ENCODE measurements around the gene KHDRBS1. TPM values are rescaled to one million over a fixed set of nuclear protein-coding genes. Genes with fewer than 3 reads are reported as not detected.
"Not testable (repeated sequence)": the region's sequence is repeated elsewhere in the genome, so short reads cannot be mapped to it uniquely, and the experiment has no call there.

Gene KHDRBS1
- total and polyA plus RNA-seq, 7 experiments from 2014 or later = 89.2 to 162 (median 116) TPM

DNA sequence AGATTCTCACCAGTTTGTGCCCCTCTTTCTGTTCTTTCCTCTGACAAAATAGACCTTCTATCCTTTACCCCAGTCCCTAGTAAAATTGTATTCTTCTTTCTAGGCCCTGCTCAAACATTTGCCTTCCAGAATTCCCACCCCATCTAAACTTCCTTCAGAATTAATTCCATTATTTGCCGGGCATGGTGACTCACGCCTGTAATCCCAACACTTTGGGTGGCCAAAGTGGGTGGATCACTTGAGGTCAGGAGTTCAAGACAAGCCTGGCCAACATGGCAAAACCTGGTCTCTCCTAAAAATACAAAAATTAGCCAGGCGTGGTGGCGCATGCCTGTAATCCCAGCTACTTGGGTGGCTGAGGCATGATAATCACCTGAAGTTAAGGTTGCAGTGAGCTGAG lies 11.4 kb upstream of the KHDRBS1 start:
- H3K36me3 Mint-ChIP-seq = not testable (repeated sequence)

DNA sequence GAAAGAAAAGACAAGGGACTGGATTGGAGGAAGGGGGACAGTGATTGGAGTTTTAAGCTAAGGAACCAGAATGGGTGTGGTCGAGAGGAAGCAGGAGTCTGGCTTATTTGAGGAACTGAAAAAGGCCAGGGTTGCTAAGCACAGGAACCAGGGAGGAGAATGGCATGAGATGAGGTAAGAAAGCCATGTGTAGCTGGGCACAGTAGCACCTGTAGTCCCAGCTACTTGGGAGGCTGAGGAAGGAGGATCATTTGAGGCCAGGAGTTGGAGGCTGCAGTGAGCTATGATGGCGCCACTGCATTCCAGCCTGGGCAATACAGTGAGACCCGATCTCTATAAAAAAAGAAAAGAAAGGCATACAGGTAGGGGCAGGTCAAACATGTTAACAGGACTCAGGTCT lies 8.1 kb upstream of the KHDRBS1 start:
- Mint-ChIP-seq H3K4me3 (peak overlapping the region in 1 of 10 donors; percentile 30), H3K9me3 (no peaks in the 10 kb centered on the region), H3K36me3 (no peaks in the 10 kb centered on the region), H3K4me1 (peaks cover 9 to 19% (median 13%) of the 10 kb centered on the region in 7 donors), H3K27me3 (no peaks in the 10 kb centered on the region), H3K27ac (peak overlapping the region in 2 of 9 donors; percentile 6 to 26)
- intact Hi-C loops (cut with micrococcal nuclease) = no loop called here
- POLR2A ChIA-PET = interaction anchor here (0.6 to 2.2 kb wide), 5 partner anchors 8 to 259 kb away, joined by 3 to 6 read pairs (median 3); partner anchors contain the start of genes KHDRBS1 and TMEM39B
- CTCF ChIA-PET = interaction anchor here (1.0 to 1.6 kb wide), 4 partner anchors 14 to 32 kb away, joined by 4 to 8 read pairs (median 4); no protein-coding TSS in a partner anchor
- H3K4me1 ChIP-seq (ENCODE audit: control insufficient read depth in 2 of 2, insufficient read depth in 2 of 2, low read length in 2 of 2) = peaks cover 3 to 4% of the 10 kb centered on the region in 2 donors
- DNase-seq (no peak), ATAC-seq (peak; percentile 57)
- no peaks in the 10 kb centered on the region for H3K9me3 ChIP-seq (ENCODE audit: control insufficient read depth in 2 of 3, low read length in 3 of 3)
- H3K27me3 ChIP-seq (ENCODE audit: control insufficient read depth in 2 of 2, insufficient read depth in 2 of 2, low read length in 2 of 2) = no peaks in the 10 kb centered on the region
- H3K27ac ChIP-seq (ENCODE audit: low read depth, low read length) = no peak overlapping the region
- H3K4me3 ChIP-seq (ENCODE audit: low read length) = no peak overlapping the region
- no peaks in the 10 kb centered on the region for H3K36me3 ChIP-seq (ENCODE audit: control insufficient read depth in 2 of 3, insufficient read depth in 3 of 3, low read length in 3 of 3)

More for the DNA sequence above, 11.4 kb upstream of the KHDRBS1 start:
- H3K9me3 Mint-ChIP-seq; H3K27me3 ChIP-seq (ENCODE audit: control insufficient read depth in 2 of 2, insufficient read depth in 2 of 2, low read length in 2 of 2); H3K4me3 Mint-ChIP-seq; H3K4me1 ChIP-seq (ENCODE audit: control insufficient read depth in 2 of 2, insufficient read depth in 2 of 2, low read length in 2 of 2); H3K9me3 ChIP-seq (ENCODE audit: control insufficient read depth in 2 of 3, low read length in 3 of 3); H3K4me3 ChIP-seq (ENCODE audit: low read length); H3K27me3 Mint-ChIP-seq; H3K36me3 ChIP-seq (ENCODE audit: control insufficient read depth in 2 of 3, insufficient read depth in 3 of 3, low read length in 3 of 3); POLR2A ChIA-PET; DNase-seq; ATAC-seq; H3K27ac ChIP-seq (ENCODE audit: low read depth, low read length): not testable (repeated sequence)
- Mint-ChIP-seq H3K27ac (peak overlapping the region in 1 of 9 donors; percentile 5), H3K4me1 (peaks cover 9 to 19% (median 13%) of the 10 kb centered on the region in 7 donors)
- intact Hi-C loops (cut with micrococcal nuclease) = loop anchor here in 1 of 2 donors (2.0 kb wide), 1 partner anchor 17 kb away; no protein-coding TSS in a partner anchor
- CTCF ChIA-PET = interaction anchor here (0.7 to 2.5 kb wide), 4 partner anchors 10 to 41 kb away, joined by 3 to 11 read pairs (median 6); no protein-coding TSS in a partner anchor

DNA sequence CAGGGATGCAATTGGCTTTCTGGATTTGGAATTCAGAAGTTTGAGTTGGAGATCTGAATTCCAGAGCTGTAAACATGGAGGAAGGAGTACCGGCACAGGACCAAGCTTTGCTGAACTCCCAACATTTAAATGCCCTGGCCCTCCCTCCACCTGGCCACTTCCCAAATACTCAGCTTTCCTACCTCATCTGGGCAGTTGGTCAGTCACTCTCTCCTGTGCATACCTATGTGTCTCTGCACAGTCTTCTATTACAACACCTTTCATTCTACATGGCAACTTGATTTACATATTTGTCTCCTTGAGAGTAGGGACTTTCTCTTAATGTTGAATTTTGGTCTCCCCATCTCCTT lies 6.1 kb upstream of the KHDRBS1 start:
- Histone ChIP-seq H3K4me1 (ENCODE audit: control insufficient read depth in 2 of 2, insufficient read depth in 2 of 2, low read length in 2 of 2) (peaks cover 3 to 4% of the 10 kb centered on the region in 2 donors), H3K27ac (ENCODE audit: low read depth, low read length) (no peak overlapping the region), H3K27me3 (ENCODE audit: control insufficient read depth in 2 of 2, insufficient read depth in 2 of 2, low read length in 2 of 2) (no peaks in the 10 kb centered on the region), H3K36me3 (ENCODE audit: control insufficient read depth in 2 of 3, insufficient read depth in 3 of 3, low read length in 3 of 3) (no peaks in the 10 kb centered on the region), H3K4me3 (ENCODE audit: low read length) (no peak overlapping the region), H3K9me3 (ENCODE audit: control insufficient read depth in 2 of 3, low read length in 3 of 3) (no peaks in the 10 kb centered on the region)
- no peak for ATAC-seq
- no peak for DNase-seq
- intact Hi-C loops (cut with micrococcal nuclease) = no loop called here
- POLR2A ChIA-PET = no interaction called here
- no peaks in the 10 kb centered on the region for H3K9me3 Mint-ChIP-seq
- H3K27ac Mint-ChIP-seq = peak overlapping the region in 1 of 9 donors; percentile 8
- H3K27me3 Mint-ChIP-seq = no peaks in the 10 kb centered on the region
- no peaks in the 10 kb centered on the region for H3K36me3 Mint-ChIP-seq
- no peak overlapping the region for H3K4me3 Mint-ChIP-seq
- CTCF ChIA-PET = interaction anchor here (0.6 kb wide), 1 partner anchor 10 kb away, joined by 3 read pairs; no protein-coding TSS in a partner anchor
- H3K4me1 Mint-ChIP-seq = peaks cover 13 to 17% (median 16%) of the 10 kb centered on the region in 7 donors

DNA sequence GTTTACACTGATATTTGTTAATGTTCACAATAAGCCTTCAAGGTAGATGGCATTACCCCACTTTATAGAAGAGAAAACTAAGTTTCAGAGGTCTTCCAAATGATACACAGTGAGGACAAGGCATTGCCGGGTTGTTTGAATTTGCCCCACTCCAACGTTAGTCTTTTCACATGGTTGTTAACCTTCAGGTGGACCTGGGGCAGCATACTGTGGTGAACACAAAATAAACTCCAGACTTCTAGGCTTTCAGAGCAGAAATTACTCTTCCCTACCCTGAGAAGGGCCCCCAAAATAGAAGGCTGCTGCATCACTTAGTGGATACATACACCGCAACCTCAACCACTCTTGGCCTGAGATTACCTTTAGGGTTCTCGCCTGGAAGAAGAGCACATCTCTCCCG lies 3.4 kb upstream of the KHDRBS1 start:
- Mint-ChIP-seq H3K36me3 (peaks cover 0 to 2% (median 0%) of the 10 kb centered on the region in 5 donors), H3K4me1 (peaks cover 3 to 21% (median 16%) of the 10 kb centered on the region in 7 donors), H3K9me3 (peaks cover 0 to 7% (median 0%) of the 10 kb centered on the region in 11 donors), H3K27ac (peak overlapping the region in 1 of 9 donors; percentile 28), H3K4me3 (no peak overlapping the region), H3K27me3 (peaks cover 0 to 2% (median 0%) of the 10 kb centered on the region in 5 donors)
- H3K27ac ChIP-seq (ENCODE audit: low read depth, low read length) = no peak overlapping the region
- H3K36me3 ChIP-seq (ENCODE audit: control insufficient read depth in 2 of 3, insufficient read depth in 3 of 3, low read length in 3 of 3) = peaks cover 0 to 7% (median 0%) of the 10 kb centered on the region in 3 experiments
- no peaks in the 10 kb centered on the region for H3K27me3 ChIP-seq (ENCODE audit: control insufficient read depth in 2 of 2, insufficient read depth in 2 of 2, low read length in 2 of 2)
- no peak for DNase-seq
- no peak for ATAC-seq
- ChIA-PET POLR2A (no interaction called here), CTCF (no interaction called here)
- no peaks in the 10 kb centered on the region for H3K4me1 ChIP-seq (ENCODE audit: control insufficient read depth in 2 of 2, insufficient read depth in 2 of 2, low read length in 2 of 2)
- intact Hi-C loops (cut with micrococcal nuclease) = loop anchor here (5.0 to 10.0 kb wide), 3 partner anchors 195 to 385 kb away; partner anchors contain the start of genes ADGRB2 (in 1 of the 2), BSDC1 (in 1 of the 2), CCDC28B (in 1 of the 2) and DCDC2B (in 1 of the 2)
- H3K4me3 ChIP-seq (ENCODE audit: low read length) = no peak overlapping the region
- no peaks in the 10 kb centered on the region for H3K9me3 ChIP-seq (ENCODE audit: control insufficient read depth in 2 of 3, low read length in 3 of 3)

DNA sequence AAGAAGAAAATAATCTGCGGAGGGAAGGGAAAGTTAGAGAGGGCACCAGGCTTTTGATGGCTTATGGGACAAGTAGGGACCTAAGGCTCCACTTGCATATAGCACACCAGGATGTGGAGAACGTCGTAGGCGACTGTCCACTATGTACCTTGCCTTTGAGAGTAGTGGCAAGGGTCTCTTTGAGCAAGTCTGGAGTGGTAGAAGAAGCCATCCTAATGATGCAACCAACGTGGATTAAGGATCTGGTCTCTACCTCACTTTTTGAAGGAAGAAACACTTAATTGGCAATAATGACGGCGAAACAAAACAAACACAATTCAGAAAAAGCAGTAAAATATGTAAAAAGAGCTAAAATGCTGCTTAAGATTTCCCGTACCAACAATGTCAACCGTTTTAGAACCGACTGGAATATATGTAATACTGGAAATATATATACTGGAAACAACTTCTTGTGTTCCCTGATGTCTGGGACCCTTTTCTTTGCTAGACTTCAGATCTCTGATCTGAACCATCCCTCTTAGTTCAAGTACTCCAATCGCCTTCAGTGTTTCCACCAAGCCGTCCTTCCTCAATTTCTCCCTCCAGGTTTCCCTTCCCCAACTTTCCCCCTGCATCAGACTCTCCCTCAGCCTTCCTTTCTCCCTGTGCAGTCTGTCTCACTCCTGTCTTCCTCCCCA lies 821 bp upstream of the KHDRBS1 start:
- Mint-ChIP-seq H3K36me3 (peaks cover 0 to 10% (median 0%) of the 10 kb centered on the region in 5 donors), H3K4me1 (peaks cover 17 to 38% (median 31%) of the 10 kb centered on the region in 7 donors), H3K27me3 (peaks cover 0 to 2% (median 0%) of the 10 kb centered on the region in 5 donors), H3K27ac (peak overlapping the region; percentile 90 to 99 (median 96)), H3K9me3 (peaks cover 0 to 7% (median 0%) of the 10 kb centered on the region in 11 donors), H3K4me3 (peak overlapping the region; percentile 84 to 98 (median 92))
- ChIA-PET CTCF (interaction anchor here (1.0 to 2.0 kb wide), 2 partner anchors 10 to 96 kb away, joined by 3 to 6 read pairs; no protein-coding TSS in a partner anchor), POLR2A (interaction anchor here (0.6 to 3.4 kb wide), 20 partner anchors 9 to 931 kb away, joined by 3 to 16 read pairs (median 4); partner anchors contain the start of genes KPNA6, PTP4A2 and TMEM39B)
- Histone ChIP-seq H3K36me3 (ENCODE audit: control insufficient read depth in 2 of 3, insufficient read depth in 3 of 3, low read length in 3 of 3) (peaks cover 0 to 7% (median 0%) of the 10 kb centered on the region in 3 experiments), H3K4me3 (ENCODE audit: low read length) (peak overlapping the region; percentile 98), H3K9me3 (ENCODE audit: control insufficient read depth in 2 of 3, low read length in 3 of 3) (no peaks in the 10 kb centered on the region), H3K4me1 (ENCODE audit: control insufficient read depth in 2 of 2, insufficient read depth in 2 of 2, low read length in 2 of 2) (peaks cover 10 to 14% of the 10 kb centered on the region in 2 donors), H3K27me3 (ENCODE audit: control insufficient read depth in 2 of 2, insufficient read depth in 2 of 2, low read length in 2 of 2) (no peaks in the 10 kb centered on the region), H3K27ac (ENCODE audit: low read depth, low read length) (peak overlapping the region; percentile 96)
- ATAC-seq = no peak
- intact Hi-C loops (cut with micrococcal nuclease) = loop anchor here (1.0 to 10.0 kb wide), 18 partner anchors 28 to 638 kb away; partner anchors contain the start of genes BSDC1 (in 2 of the 2), CCDC28B (in 2 of the 2), PEF1 (in 2 of the 2) and TMEM39B (in 2 of the 2)
- no peak for DNase-seq

DNA sequence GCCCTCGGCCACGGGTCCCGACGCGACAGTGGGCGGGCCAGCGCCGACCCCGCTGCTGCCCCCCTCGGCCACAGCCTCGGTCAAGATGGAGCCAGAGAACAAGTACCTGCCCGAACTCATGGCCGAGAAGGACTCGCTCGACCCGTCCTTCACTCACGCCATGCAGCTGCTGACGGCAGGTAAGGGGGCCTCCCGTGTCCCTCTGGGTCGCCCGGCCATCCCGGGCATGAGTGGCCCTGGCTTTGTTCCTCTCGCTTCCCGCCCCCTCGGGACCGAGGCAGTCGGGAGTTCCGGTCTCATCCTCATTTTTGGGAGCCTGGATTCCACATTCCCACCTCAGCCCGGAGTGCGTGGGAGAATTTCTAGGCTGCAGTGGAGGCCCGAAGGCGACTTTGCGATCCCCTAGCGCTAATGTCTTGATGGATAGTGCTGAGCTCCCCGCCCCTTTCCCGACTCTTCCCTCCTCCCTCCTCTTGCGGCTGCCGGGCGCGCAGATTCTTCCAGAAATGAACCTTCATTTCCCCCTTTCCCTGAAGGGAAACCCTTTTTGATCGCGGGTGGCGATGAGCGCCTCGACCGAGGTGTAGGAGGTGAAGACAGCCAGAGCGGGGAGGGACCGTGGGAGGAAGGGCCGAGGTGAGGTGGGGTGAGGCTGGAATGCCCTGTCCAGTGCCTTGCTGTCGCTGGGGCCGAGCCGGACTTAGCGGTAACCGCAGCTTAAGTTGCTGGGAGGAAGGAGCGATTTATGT lies 705 bp downstream of the KHDRBS1 start:
- Histone ChIP-seq H3K4me3 (ENCODE audit: low read length) (peak overlapping the region; percentile 98), H3K36me3 (ENCODE audit: control insufficient read depth in 2 of 3, insufficient read depth in 3 of 3, low read length in 3 of 3) (peaks cover 0 to 7% (median 0%) of the 10 kb centered on the region in 3 experiments), H3K27ac (ENCODE audit: low read depth, low read length) (peak overlapping the region; percentile 96), H3K4me1 (ENCODE audit: control insufficient read depth in 2 of 2, insufficient read depth in 2 of 2, low read length in 2 of 2) (peaks cover 12 to 20% of the 10 kb centered on the region in 2 donors), H3K27me3 (ENCODE audit: control insufficient read depth in 2 of 2, insufficient read depth in 2 of 2, low read length in 2 of 2) (no peaks in the 10 kb centered on the region), H3K9me3 (ENCODE audit: control insufficient read depth in 2 of 3, low read length in 3 of 3) (no peaks in the 10 kb centered on the region)
- ChIA-PET CTCF (interaction anchor here (0.5 to 0.6 kb wide), 2 partner anchors 93 to 181 kb away, joined by 3 read pairs; partner anchors contain the start of gene KPNA6), POLR2A (interaction anchor here (0.5 to 3.4 kb wide), 11 partner anchors 9 to 380 kb away, joined by 3 to 16 read pairs (median 3); partner anchors contain the start of genes CCDC28B and TMEM39B)
- Mint-ChIP-seq H3K27me3 (peaks cover 0 to 2% (median 0%) of the 10 kb centered on the region in 5 donors), H3K27ac (peak overlapping the region; percentile 90 to 97 (median 95)), H3K9me3 (peaks cover 0 to 7% (median 0%) of the 10 kb centered on the region in 11 donors), H3K36me3 (peaks cover 0 to 11% (median 0%) of the 10 kb centered on the region in 5 donors), H3K4me3 (peak overlapping the region; percentile 89 to 98 (median 96)), H3K4me1 (peaks cover 17 to 51% (median 36%) of the 10 kb centered on the region in 7 donors)
- peak in 8 of 9 donors; percentile 11 to 63 (median 20) for DNase-seq
- intact Hi-C loops (cut with micrococcal nuclease) = loop anchor here (2.0 to 10.0 kb wide), 7 partner anchors 16 to 380 kb away; partner anchors contain the start of genes ADGRB2 (in 1 of the 2), BSDC1 (in 1 of the 2), CCDC28B (in 1 of the 2) and DCDC2B (in 1 of the 2)
- ATAC-seq = no peak

Data from naive thymus-derived CD4-positive, alpha-beta T cell (primary cell).